SK-N-MC (cell line): ENCODE results near the gene MACIR.

Source experiments
- EZH2 ChIP-seq: fragments of 200-600 bp; sonication (generic); IDR thresholded peaks from one replicate; pipeline ENCODE4 v1.6.1; 2017; ENCODE audit warnings: antibody characterized with exemption
- POLR2AphosphoS5 ChIP-seq: IDR thresholded peaks from 2 replicates; pipeline ENCODE4 v1.6.1; 2012; ENCODE audit warnings: mild to moderate bottlenecking, low read depth, low read length, borderline replicate concordance

- no peak for TF ChIP-seq EZH2
- no peak for TF ChIP-seq POLR2AphosphoS5
Measured at GRCh38 chr5:103280967-103281366, 22.4 kb downstream of the MACIR start.
